HepG2 (cell line): ENCODE data around the gene GNAI2. TPM values are rescaled to one million over a fixed set of nuclear protein-coding genes. Genes with fewer than 3 reads are reported as not detected.
A peak's percentile ranks its signal among the peaks of the same experiment; 100 is the strongest.

ENCODE experiments used
- ARHGAP35 ChIP-seq: sonication (generic); formaldehyde crosslinking; IDR thresholded peaks from 2 replicates; pipeline ENCODE4 v1.9.0; 2022; ENCODE audit warnings: mild to moderate bottlenecking, inconsistent platforms, moderate library complexity, missing genetic modification reagents, borderline replicate concordance
- ATF7 ChIP-seq, 2 experiments: fragments of 450-650 bp in 1 of 2; sonication (generic) in 1 of 2; formaldehyde crosslinking in 1 of 2; IDR thresholded peaks; 2 replicates each; pipeline versions ENCODE4 v1.4.0 to v1.6.1; 2016 to 2020; ENCODE audit warnings: antibody characterized with exemption in 1 of 2, mild to moderate bottlenecking in 1 of 2, missing genetic modification reagents in 1 of 2
- CBX5 ChIP-seq: sonication (generic); formaldehyde crosslinking; IDR thresholded peaks from 2 replicates; pipeline ENCODE4 v1.4.0; 2020; ENCODE audit warnings: missing genetic modification reagents, borderline replicate concordance
- ETS1 ChIP-seq: sonication (generic); formaldehyde crosslinking; IDR thresholded peaks from 2 replicates; pipeline ENCODE4 v1.4.0; 2020; ENCODE audit warnings: missing genetic modification reagents
- ETV6 ChIP-seq: sonication (generic); formaldehyde crosslinking; conservative IDR thresholded peaks from 2 replicates; pipeline ENCODE4 v1.4.0; 2020; ENCODE audit warnings: missing genetic modification reagents
- HMG20B ChIP-seq: conservative IDR thresholded peaks from 2 replicates; pipeline ENCODE4 v1.6.1; 2016; ENCODE audit warnings: missing genetic modification reagents, missing compliant biosample characterization
- MZF1 ChIP-seq: sonication (generic); formaldehyde crosslinking; IDR thresholded peaks from 2 replicates; pipeline ENCODE4 v1.8.1; 2023; ENCODE audit warnings: mild to moderate bottlenecking, missing genetic modification reagents, borderline replicate concordance
- RBM22 ChIP-seq: fragments of 200-400 bp; formaldehyde crosslinking; optimal IDR thresholded peaks from 2 replicates; pipeline ENCODE3; 2017; ENCODE audit warnings: mild to moderate bottlenecking, low read length, moderate library complexity
- RFX3 ChIP-seq: IDR thresholded peaks from 2 replicates; pipeline ENCODE4 v1.6.1; 2016; ENCODE audit warnings: missing biosample characterization, missing genetic modification reagents
- RFXAP ChIP-seq: sonication (generic); formaldehyde crosslinking; IDR thresholded peaks from 2 replicates; pipeline ENCODE4 v1.4.0; 2020; ENCODE audit warnings: missing genetic modification reagents, borderline replicate concordance
- TCF7 ChIP-seq: sonication (generic); IDR thresholded peaks from 2 replicates; pipeline ENCODE4 v1.6.1; 2016; ENCODE audit warnings: antibody characterized with exemption, low read depth
- TCF7L2 ChIP-seq: IDR thresholded peaks from 2 replicates; pipeline ENCODE4 v1.6.1; 2011; ENCODE audit warnings: mild to moderate bottlenecking, low read depth, low read length, moderate library complexity
- TRAFD1 ChIP-seq: sonication (generic); formaldehyde crosslinking; IDR thresholded peaks from 2 replicates; pipeline ENCODE4 v1.5.1; 2020; ENCODE audit warnings: missing genetic modification reagents, mild to moderate bottlenecking, borderline replicate concordance
- ZFP82 ChIP-seq: sonication (generic); formaldehyde crosslinking; IDR thresholded peaks from 2 replicates; pipeline ENCODE4 v1.5.1; 2020; ENCODE audit warnings: mild to moderate bottlenecking, missing genetic modification reagents, borderline replicate concordance
- ZNF143 ChIP-seq: sonication (generic); formaldehyde crosslinking; IDR thresholded peaks from 2 replicates; pipeline ENCODE4 v1.4.0; 2020; ENCODE audit warnings: missing genetic modification reagents
- ZNF18 ChIP-seq: sonication (generic); formaldehyde crosslinking; IDR thresholded peaks from 2 replicates; pipeline ENCODE4 v1.8.0; 2022; ENCODE audit warnings: mild to moderate bottlenecking, missing genetic modification reagents; ENCODE audit not compliant: insufficient replicate concordance
- ZNF30 ChIP-seq: sonication (generic); formaldehyde crosslinking; IDR thresholded peaks from 2 replicates; pipeline ENCODE4 v1.5.0; 2020; ENCODE audit warnings: mild to moderate bottlenecking, missing genetic modification reagents
- ZNF343 ChIP-seq: sonication (generic); formaldehyde crosslinking; IDR thresholded peaks from 2 replicates; pipeline ENCODE4 v1.4.0; 2020; ENCODE audit warnings: mild to moderate bottlenecking, missing genetic modification reagents
- ZNF549 ChIP-seq: sonication (generic); formaldehyde crosslinking; IDR thresholded peaks from 2 replicates; pipeline ENCODE4 v1.5.0; 2020; ENCODE audit warnings: missing genetic modification reagents
- ZNF605 ChIP-seq: sonication (generic); formaldehyde crosslinking; IDR thresholded peaks from 2 replicates; pipeline ENCODE4 v1.8.0; 2022; ENCODE audit warnings: mild to moderate bottlenecking, missing genetic modification reagents
- polyA plus RNA-seq, 8 experiments: library from polyadenylated mRNA; depleted of rRNA in 3 of 8; stranded (reverse) in 7 of 8; unstranded in 1 of 8; fragments of >200 nt; fragmentation: Illumina TruSeq in 4 of 8; extraction: Trizol in 4 of 8; gene quantifications; 2 replicates each; pipeline versions ENCODE4 v1.2.1 to v1.2.3, GENCODE V29; 2011 to 2016; ENCODE audit warnings: low read depth in 4 of 8, missing spikeins in 1 of 8, mixed read lengths in 1 of 8; ENCODE audit not compliant: insufficient read depth in 1 of 8
- total RNA-seq, 5 experiments: library from RNA; depleted of rRNA; stranded (reverse); fragments of >200 nt; fragmentation: Illumina TruSeq; extraction: Trizol; gene quantifications; 2 replicates each; pipeline ENCODE4 v1.2.3, GENCODE V29; 2016; ENCODE audit warnings: low read depth in 1 of 5
- TF ChIP-seq, protein P1 (sequence below): sonication (generic); formaldehyde crosslinking; IDR thresholded peaks from 2 replicates; pipeline ENCODE4; 2020; ENCODE audit warnings: missing genetic modification reagents, mild to moderate bottlenecking, borderline replicate concordance
- TF ChIP-seq, protein P2 (sequence below): sonication (generic); formaldehyde crosslinking; IDR thresholded peaks from 2 replicates; pipeline ENCODE4 v1.4.0; 2020; ENCODE audit warnings: low read depth, mild to moderate bottlenecking, missing genetic modification reagents

Gene GNAI2
- total and polyA plus RNA-seq, 2 of the 13 experiments (the other 11 are each of a cell fraction or from before 2014, with no cell fraction given): 51.1 to 66.2 TPM

GRCh38 chr3:50269977-50270413 lies 34.0 kb downstream of the GNAI2 start (continued):
- TF ChIP-seq ZNF18 (no peak), ZNF143 (CRISPR knock-in tag) (no peak), TRAFD1 (CRISPR knock-in tag) (no peak), ZFP82 (no peak), CBX5 (no peak), ATF7 (IDR thresholded peaks at IDR 0.05) (no peak), ATF7 (CRISPR knock-in tag; IDR thresholded peaks at IDR 0.05) (0 out of 2 replicates have a peak, but pooled peaks have one; percentile 13), HMG20B (CRISPR knock-in tag) (no peak), RFXAP (peak; percentile 47; the same call in 1 of the 2 replicates), ZNF549 (CRISPR knock-in tag) (no peak), ZNF30 (CRISPR knock-in tag) (no peak), TCF7 (no peak), RBM22 (peak; percentile 50), ETS1 (CRISPR knock-in tag) (no peak), TCF7L2 (no peak), MZF1 (CRISPR knock-in tag) (no peak), ARHGAP35 (CRISPR knock-in tag) (no peak), ETV6 (CRISPR knock-in tag) (no peak), RFX3 (CRISPR knock-in tag) (no peak), ZNF605 (CRISPR knock-in tag) (no peak), ZNF343 (CRISPR knock-in tag) (peak; percentile 59; the same call in 1 of the 2 replicates)
- TF ChIP-seq, protein P1, sequence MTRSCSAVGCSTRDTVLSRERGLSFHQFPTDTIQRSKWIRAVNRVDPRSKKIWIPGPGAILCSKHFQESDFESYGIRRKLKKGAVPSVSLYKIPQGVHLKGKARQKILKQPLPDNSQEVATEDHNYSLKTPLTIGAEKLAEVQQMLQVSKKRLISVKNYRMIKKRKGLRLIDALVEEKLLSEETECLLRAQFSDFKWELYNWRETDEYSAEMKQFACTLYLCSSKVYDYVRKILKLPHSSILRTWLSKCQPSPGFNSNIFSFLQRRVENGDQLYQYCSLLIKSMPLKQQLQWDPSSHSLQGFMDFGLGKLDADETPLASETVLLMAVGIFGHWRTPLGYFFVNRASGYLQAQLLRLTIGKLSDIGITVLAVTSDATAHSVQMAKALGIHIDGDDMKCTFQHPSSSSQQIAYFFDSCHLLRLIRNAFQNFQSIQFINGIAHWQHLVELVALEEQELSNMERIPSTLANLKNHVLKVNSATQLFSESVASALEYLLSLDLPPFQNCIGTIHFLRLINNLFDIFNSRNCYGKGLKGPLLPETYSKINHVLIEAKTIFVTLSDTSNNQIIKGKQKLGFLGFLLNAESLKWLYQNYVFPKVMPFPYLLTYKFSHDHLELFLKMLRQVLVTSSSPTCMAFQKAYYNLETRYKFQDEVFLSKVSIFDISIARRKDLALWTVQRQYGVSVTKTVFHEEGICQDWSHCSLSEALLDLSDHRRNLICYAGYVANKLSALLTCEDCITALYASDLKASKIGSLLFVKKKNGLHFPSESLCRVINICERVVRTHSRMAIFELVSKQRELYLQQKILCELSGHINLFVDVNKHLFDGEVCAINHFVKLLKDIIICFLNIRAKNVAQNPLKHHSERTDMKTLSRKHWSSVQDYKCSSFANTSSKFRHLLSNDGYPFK: no peak
- TF ChIP-seq, protein P2, sequence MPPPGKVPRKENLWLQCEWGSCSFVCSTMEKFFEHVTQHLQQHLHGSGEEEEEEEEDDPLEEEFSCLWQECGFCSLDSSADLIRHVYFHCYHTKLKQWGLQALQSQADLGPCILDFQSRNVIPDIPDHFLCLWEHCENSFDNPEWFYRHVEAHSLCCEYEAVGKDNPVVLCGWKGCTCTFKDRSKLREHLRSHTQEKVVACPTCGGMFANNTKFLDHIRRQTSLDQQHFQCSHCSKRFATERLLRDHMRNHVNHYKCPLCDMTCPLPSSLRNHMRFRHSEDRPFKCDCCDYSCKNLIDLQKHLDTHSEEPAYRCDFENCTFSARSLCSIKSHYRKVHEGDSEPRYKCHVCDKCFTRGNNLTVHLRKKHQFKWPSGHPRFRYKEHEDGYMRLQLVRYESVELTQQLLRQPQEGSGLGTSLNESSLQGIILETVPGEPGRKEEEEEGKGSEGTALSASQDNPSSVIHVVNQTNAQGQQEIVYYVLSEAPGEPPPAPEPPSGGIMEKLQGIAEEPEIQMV (CRISPR knock-in tag): peak; percentile 58; the same call in 1 of the 2 replicates
